GM23338 (cell line): ENCODE measurements around the gene MAMDC2. TPM values are rescaled to one million over a fixed set of nuclear protein-coding genes. Genes with fewer than 3 reads are reported as not detected.

Experiments
- ATAC-seq: fragments of 200-7000 bp; cut with Tn5 transposase; 3 replicates; pipeline ENCODE4 v1.9.1; 2020
- DNase-seq: peaks from one replicate; pipeline ENCODE4 v3.0.0-alpha.2; 2015; ENCODE audit warnings: low spot score
- H2AFZ ChIP-seq: fragments of 200-600 bp; sonication (generic); 2 replicates; pipeline ENCODE4 v1.8.0; 2016; ENCODE audit warnings: antibody characterized with exemption, mild to moderate bottlenecking, moderate library complexity
- H3F3A ChIP-seq: fragments of 200-600 bp; sonication (generic); replicated peaks from 2 replicates; pipeline ENCODE4 v1.8.0; 2017; ENCODE audit warnings: antibody characterized with exemption, mixed run types, low read depth
- H3K27ac ChIP-seq: fragments of 200-600 bp; sonication (generic); 2 replicates; pipeline ENCODE4 v1.6.1; 2016; ENCODE audit warnings: low read depth
- H3K27me3 ChIP-seq: fragments of 200-600 bp; sonication (generic); 2 replicates; pipeline ENCODE4 v1.8.0; 2016; ENCODE audit warnings: mild to moderate bottlenecking, mixed run types, moderate library complexity; ENCODE audit not compliant: insufficient read depth
- H3K36me3 ChIP-seq: fragments of 200-600 bp; sonication (generic); 2 replicates; pipeline ENCODE4 v1.8.0; 2016; ENCODE audit warnings: mild to moderate bottlenecking; ENCODE audit not compliant: insufficient read depth
- H3K4me1 ChIP-seq: fragments of 200-600 bp; sonication (generic); 2 replicates; pipeline ENCODE4 v1.8.0; 2016; ENCODE audit warnings: mild to moderate bottlenecking, moderate library complexity; ENCODE audit not compliant: insufficient read depth
- H3K4me2 ChIP-seq: fragments of 200-600 bp; sonication (generic); 2 replicates; pipeline ENCODE4 v1.7.1; 2017; ENCODE audit warnings: mixed run types
- H3K4me3 ChIP-seq: fragments of 200-600 bp; sonication (generic); 2 replicates; pipeline ENCODE4 v1.6.1; 2016; ENCODE audit warnings: mixed run types
- H3K79me2 ChIP-seq: fragments of 200-600 bp; sonication (generic); replicated peaks from 2 replicates; pipeline ENCODE4 v1.8.0; 2017; ENCODE audit warnings: mild to moderate bottlenecking; ENCODE audit not compliant: insufficient read depth
- H3K9me2 ChIP-seq: fragments of 200-600 bp; sonication (generic); 2 replicates; pipeline ENCODE4 v1.8.0; 2017; ENCODE audit not compliant: insufficient read depth
- H4K20me1 ChIP-seq: fragments of 200-600 bp; sonication (generic); replicated peaks from 2 replicates; pipeline ENCODE4 v1.8.0; 2017; ENCODE audit warnings: mild to moderate bottlenecking; ENCODE audit not compliant: insufficient read depth
- H3K27ac Mint-ChIP-seq: 2 replicates; pipeline ENCODE4 v1.8.0; 2020; ENCODE audit warnings: inconsistent platforms, mild to moderate bottlenecking, moderate library complexity, mixed read lengths
- H3K27me3 Mint-ChIP-seq: 3 replicates; pipeline ENCODE4 v1.8.0; 2022; ENCODE audit warnings: low read depth, mild to moderate bottlenecking, moderate library complexity, mixed read lengths, inconsistent platforms; ENCODE audit not compliant: insufficient read depth, poor library complexity
- H3K36me3 Mint-ChIP-seq: 3 replicates; pipeline ENCODE4 v1.8.0; 2021; ENCODE audit warnings: low read depth, mild to moderate bottlenecking, inconsistent platforms, moderate library complexity, mixed read lengths
- H3K4me1 Mint-ChIP-seq: 3 replicates; pipeline ENCODE4 v1.8.0; 2020; ENCODE audit warnings: mild to moderate bottlenecking, inconsistent platforms, mixed read lengths
- H3K4me3 Mint-ChIP-seq: 3 replicates; pipeline ENCODE4 v1.8.0; 2021; ENCODE audit warnings: moderate library complexity, mild to moderate bottlenecking, inconsistent platforms, mixed read lengths
- H3K9me3 Mint-ChIP-seq: 3 replicates; pipeline ENCODE4 v1.8.0; 2020; ENCODE audit warnings: moderate library complexity, mild to moderate bottlenecking, inconsistent platforms, mixed read lengths
- CREB1 ChIP-seq: fragments of 250-450 bp; sonication (Bioruptor Pico); IDR thresholded peaks from 2 replicates; pipeline ENCODE4 v1.5.0; 2020; ENCODE audit warnings: low read depth, mild to moderate bottlenecking, moderate library complexity
- EZH2 ChIP-seq: fragments of 200-600 bp; sonication (generic); IDR thresholded peaks from one replicate; pipeline ENCODE4 v1.8.0; 2017; ENCODE audit warnings: antibody characterized with exemption, mild to moderate bottlenecking, low read depth; ENCODE audit not compliant: unreplicated experiment
- EZH2phosphoT487 ChIP-seq: fragments of 200-600 bp; sonication (generic); IDR thresholded peaks from one replicate; pipeline ENCODE4 v1.8.1; 2018; ENCODE audit warnings: antibody characterized with exemption; ENCODE audit not compliant: unreplicated experiment
- JUNB ChIP-seq: IDR thresholded peaks from one replicate; pipeline ENCODE4 v1.6.1; 2016; ENCODE audit warnings: antibody characterized with exemption; ENCODE audit not compliant: unreplicated experiment
- NANOG ChIP-seq: IDR thresholded peaks from 2 replicates; pipeline ENCODE4 v1.6.1; 2016; ENCODE audit warnings: antibody characterized with exemption, borderline replicate concordance
- STAT1 ChIP-seq: IDR thresholded peaks from one replicate; pipeline ENCODE4 v1.6.1; 2016; ENCODE audit warnings: antibody characterized with exemption; ENCODE audit not compliant: unreplicated experiment
- ZNF114 ChIP-seq: fragments of 250-450 bp; sonication (Bioruptor Pico); IDR thresholded peaks from 2 replicates; pipeline ENCODE4 v1.5.0; 2020; ENCODE audit warnings: mild to moderate bottlenecking, moderate library complexity
- ZNF331 ChIP-seq: fragments of 250-450 bp; sonication (Bioruptor Pico); IDR thresholded peaks from 2 replicates; pipeline ENCODE4 v1.5.0; 2020; ENCODE audit warnings: low read depth, mild to moderate bottlenecking, moderate library complexity
- polyA plus RNA-seq: library from polyadenylated mRNA; unstranded; fragments of >200 nt; fragmentation: Nextera tagmentation; extraction: Ambion mirVana; gene quantifications from 2 replicates; pipeline ENCODE4 v1.2.1, GENCODE V29; 2016
- total RNA-seq: library from RNA; depleted of rRNA; stranded (reverse); fragments of >200 nt; shearing (Covaris generic); gene quantifications from 2 replicates; pipeline ENCODE4 v1.2.3, GENCODE V29; 2014
- TF ChIP-seq, protein P1 (sequence below), 2 experiments: fragments of 200-600 bp in 1 of 2; sonication (generic) in 1 of 2; conservative IDR thresholded peaks; 2 replicates each; pipeline versions ENCODE4 v1.5.1 to v1.6.1; 2016 to 2017; ENCODE audit warnings: antibody characterized with exemption in 2 of 2, low read depth in 2 of 2, mild to moderate bottlenecking in 2 of 2, moderate library complexity in 1 of 2
- TF ChIP-seq, protein P2 (sequence below): IDR thresholded peaks from 2 replicates; pipeline ENCODE4 v1.6.1; 2016; ENCODE audit warnings: antibody characterized with exemption
- TF ChIP-seq, protein P3 (sequence below): IDR thresholded peaks from one replicate; pipeline ENCODE4 v1.6.1; 2018; ENCODE audit warnings: antibody characterized with exemption; ENCODE audit not compliant: unreplicated experiment

The MAMDC2 gene
- total and polyA plus RNA-seq, 2 experiments from 2014 or later = 7.7 to 19.6 TPM

DNA sequence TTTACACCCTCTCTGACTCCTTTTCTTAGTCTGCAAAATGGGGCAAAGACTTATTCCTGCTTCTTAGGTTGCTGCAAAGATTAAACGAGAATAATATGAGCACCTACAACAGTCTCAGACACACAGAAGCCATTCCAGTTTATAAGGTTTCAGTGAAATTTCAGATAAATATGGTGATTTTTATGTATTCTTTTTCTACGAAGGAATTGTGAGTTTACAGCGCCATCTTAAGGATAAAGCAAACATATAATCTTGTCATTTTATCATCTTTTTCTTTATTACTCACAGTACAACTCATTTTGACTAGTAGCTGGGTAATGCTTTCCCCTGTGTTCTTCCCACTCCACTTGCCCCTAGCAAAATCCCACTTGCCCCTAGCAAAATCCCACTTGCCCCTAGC is 185.9 kb downstream of the MAMDC2 start:
- Histone ChIP-seq H3K4me2 (no peak overlapping the region), H3K27me3 (no peaks in the 10 kb centered on the region), H3K4me3 (no peak overlapping the region), H4K20me1 (no peaks in the 10 kb centered on the region), H3K79me2 (no peaks in the 10 kb centered on the region), H3K9me2 (no peaks in the 10 kb centered on the region), H2AFZ (no peak overlapping the region), H3K4me1 (no peaks in the 10 kb centered on the region), H3K36me3 (no peaks in the 10 kb centered on the region), H3K27ac (no peak overlapping the region), H3F3A (no peaks in the 10 kb centered on the region)
- Mint-ChIP-seq H3K4me3 (no peak overlapping the region), H3K4me1 (peaks cover 4% of the 10 kb centered on the region; the same call in 2 of the 3 replicates), H3K27me3 (no peaks in the 10 kb centered on the region), H3K27ac (no peak overlapping the region), H3K9me3 (peaks cover 10% of the 10 kb centered on the region), H3K36me3 (peaks cover 16% of the 10 kb centered on the region)
- ATAC-seq (no peak; the same call in 2 of the 3 replicates), DNase-seq (peak; percentile 57)
- TF ChIP-seq EZH2phosphoT487 (no peak), STAT1 (no peak), NANOG (no peak), CREB1 (no peak), ZNF331 (CRISPR knock-in tag) (no peak), ZNF114 (CRISPR knock-in tag) (no peak)
- TF ChIP-seq, protein P1, sequence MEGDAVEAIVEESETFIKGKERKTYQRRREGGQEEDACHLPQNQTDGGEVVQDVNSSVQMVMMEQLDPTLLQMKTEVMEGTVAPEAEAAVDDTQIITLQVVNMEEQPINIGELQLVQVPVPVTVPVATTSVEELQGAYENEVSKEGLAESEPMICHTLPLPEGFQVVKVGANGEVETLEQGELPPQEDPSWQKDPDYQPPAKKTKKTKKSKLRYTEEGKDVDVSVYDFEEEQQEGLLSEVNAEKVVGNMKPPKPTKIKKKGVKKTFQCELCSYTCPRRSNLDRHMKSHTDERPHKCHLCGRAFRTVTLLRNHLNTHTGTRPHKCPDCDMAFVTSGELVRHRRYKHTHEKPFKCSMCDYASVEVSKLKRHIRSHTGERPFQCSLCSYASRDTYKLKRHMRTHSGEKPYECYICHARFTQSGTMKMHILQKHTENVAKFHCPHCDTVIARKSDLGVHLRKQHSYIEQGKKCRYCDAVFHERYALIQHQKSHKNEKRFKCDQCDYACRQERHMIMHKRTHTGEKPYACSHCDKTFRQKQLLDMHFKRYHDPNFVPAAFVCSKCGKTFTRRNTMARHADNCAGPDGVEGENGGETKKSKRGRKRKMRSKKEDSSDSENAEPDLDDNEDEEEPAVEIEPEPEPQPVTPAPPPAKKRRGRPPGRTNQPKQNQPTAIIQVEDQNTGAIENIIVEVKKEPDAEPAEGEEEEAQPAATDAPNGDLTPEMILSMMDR (conservative IDR thresholded peaks at IDR 0.05; ENCODE audit: low read depth in 2 of 2) = peak in 1 of 2 experiments; percentile 69; a peak in 3 of 4 replicates
- TF ChIP-seq, protein P2, sequence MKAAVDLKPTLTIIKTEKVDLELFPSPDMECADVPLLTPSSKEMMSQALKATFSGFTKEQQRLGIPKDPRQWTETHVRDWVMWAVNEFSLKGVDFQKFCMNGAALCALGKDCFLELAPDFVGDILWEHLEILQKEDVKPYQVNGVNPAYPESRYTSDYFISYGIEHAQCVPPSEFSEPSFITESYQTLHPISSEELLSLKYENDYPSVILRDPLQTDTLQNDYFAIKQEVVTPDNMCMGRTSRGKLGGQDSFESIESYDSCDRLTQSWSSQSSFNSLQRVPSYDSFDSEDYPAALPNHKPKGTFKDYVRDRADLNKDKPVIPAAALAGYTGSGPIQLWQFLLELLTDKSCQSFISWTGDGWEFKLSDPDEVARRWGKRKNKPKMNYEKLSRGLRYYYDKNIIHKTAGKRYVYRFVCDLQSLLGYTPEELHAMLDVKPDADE = no peak

DNA sequence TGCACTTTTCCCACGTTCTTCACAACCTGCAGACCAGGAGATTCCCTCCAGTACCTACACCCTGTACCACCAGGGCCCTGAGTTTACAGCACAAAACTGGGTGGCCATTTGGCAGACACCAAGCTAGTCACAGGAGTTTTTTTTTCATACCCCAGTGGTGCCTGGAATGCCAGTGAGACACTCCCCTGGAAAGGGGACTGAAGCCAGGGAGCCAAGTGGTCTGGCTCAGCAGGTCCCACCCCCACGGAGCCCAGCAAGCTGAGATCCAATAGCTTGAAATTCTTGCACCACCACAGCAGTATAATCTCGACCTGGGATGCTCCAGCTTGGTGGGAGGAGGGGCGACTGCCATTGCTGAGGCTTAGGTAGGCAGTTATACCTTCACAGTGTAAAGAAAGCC is 188.8 kb downstream of the MAMDC2 start:
- ATAC-seq = no peak
- Histone ChIP-seq H2AFZ (no peak overlapping the region), H3K36me3 (no peaks in the 10 kb centered on the region), H3K27ac (no peak overlapping the region), H3K27me3 (no peaks in the 10 kb centered on the region), H3K4me1 (no peaks in the 10 kb centered on the region), H4K20me1 (no peaks in the 10 kb centered on the region), H3F3A (no peaks in the 10 kb centered on the region), H3K4me3 (no peak overlapping the region), H3K4me2 (no peak overlapping the region), H3K9me2 (no peaks in the 10 kb centered on the region; the same call in 1 of the 2 replicates), H3K79me2 (no peaks in the 10 kb centered on the region)
- Mint-ChIP-seq H3K36me3 (peaks cover 10% of the 10 kb centered on the region), H3K4me3 (no peak overlapping the region), H3K4me1 (peaks cover 4% of the 10 kb centered on the region; the same call in 2 of the 3 replicates), H3K9me3 (peaks cover 13% of the 10 kb centered on the region), H3K27me3 (no peaks in the 10 kb centered on the region), H3K27ac (no peak overlapping the region)
- no peak for DNase-seq
- TF ChIP-seq JUNB (no peak), EZH2 (no peak), EZH2phosphoT487 (no peak)
- TF ChIP-seq, protein P1 (conservative IDR thresholded peaks at IDR 0.05; ENCODE audit: low read depth in 2 of 2) = no peak
- TF ChIP-seq, protein P3, sequence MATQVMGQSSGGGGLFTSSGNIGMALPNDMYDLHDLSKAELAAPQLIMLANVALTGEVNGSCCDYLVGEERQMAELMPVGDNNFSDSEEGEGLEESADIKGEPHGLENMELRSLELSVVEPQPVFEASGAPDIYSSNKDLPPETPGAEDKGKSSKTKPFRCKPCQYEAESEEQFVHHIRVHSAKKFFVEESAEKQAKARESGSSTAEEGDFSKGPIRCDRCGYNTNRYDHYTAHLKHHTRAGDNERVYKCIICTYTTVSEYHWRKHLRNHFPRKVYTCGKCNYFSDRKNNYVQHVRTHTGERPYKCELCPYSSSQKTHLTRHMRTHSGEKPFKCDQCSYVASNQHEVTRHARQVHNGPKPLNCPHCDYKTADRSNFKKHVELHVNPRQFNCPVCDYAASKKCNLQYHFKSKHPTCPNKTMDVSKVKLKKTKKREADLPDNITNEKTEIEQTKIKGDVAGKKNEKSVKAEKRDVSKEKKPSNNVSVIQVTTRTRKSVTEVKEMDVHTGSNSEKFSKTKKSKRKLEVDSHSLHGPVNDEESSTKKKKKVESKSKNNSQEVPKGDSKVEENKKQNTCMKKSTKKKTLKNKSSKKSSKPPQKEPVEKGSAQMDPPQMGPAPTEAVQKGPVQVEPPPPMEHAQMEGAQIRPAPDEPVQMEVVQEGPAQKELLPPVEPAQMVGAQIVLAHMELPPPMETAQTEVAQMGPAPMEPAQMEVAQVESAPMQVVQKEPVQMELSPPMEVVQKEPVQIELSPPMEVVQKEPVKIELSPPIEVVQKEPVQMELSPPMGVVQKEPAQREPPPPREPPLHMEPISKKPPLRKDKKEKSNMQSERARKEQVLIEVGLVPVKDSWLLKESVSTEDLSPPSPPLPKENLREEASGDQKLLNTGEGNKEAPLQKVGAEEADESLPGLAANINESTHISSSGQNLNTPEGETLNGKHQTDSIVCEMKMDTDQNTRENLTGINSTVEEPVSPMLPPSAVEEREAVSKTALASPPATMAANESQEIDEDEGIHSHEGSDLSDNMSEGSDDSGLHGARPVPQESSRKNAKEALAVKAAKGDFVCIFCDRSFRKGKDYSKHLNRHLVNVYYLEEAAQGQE = no peak
- TF ChIP-seq, protein P2 = no peak
